ENCODE measurements around the gene FBN2.

Gene FBN2

GRCh38 chr5:128538000-128538249 lies at the start of gene FBN2:
TSS of gene FBN2 (minus strand) at chr5:128538245. CDS start at chr5:128537603, 642 bp downstream.
- no peak for DNase-seq

DNA sequence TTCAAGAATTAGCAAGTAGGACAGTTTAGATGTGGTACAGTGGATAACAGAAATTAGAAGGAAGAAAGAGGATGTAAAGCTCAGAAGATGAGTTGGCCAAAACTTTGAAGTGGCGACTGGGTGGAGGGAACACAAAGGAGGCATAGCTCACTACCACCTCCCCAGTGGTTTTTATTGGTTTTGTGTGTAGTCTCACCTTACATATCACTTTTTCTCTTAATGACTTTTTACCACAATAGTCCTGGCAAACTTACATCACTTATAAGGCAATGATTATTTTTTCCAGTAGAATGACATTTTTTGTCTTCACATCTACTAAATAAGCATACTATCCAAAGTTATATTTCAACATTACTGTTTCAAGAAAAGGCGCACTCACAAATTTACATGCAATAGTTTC lies 49.2 kb upstream of the FBN2 start:
- DNase-seq: no peak

DNA sequence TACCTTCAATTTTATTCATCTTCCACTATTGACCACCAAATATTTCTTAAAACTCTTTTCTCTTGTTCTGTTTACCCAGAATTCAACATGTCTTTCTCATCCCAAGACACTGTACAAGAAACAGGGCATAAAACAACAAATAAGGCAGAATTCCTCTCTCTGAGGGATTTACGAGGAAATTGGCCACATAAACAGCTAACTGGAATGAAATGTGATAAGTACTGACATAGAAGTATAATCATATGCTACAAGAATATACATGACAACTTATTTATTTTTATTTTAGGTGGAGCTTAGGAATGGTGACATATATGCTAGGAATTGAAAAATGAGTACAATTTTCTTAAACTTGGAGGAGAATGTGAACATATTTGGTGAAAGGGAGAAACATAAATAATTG lies 48.8 kb upstream of the FBN2 start:
- no peak for DNase-seq

- DNase-seq: no peak
Measured at GRCh38 chr5:128579639-128580038, 41.6 kb upstream of the FBN2 start.

GRCh38 chr5:128579093-128579492 lies 41.0 kb upstream of the FBN2 start:
- DNase-seq: no peak

DNA sequence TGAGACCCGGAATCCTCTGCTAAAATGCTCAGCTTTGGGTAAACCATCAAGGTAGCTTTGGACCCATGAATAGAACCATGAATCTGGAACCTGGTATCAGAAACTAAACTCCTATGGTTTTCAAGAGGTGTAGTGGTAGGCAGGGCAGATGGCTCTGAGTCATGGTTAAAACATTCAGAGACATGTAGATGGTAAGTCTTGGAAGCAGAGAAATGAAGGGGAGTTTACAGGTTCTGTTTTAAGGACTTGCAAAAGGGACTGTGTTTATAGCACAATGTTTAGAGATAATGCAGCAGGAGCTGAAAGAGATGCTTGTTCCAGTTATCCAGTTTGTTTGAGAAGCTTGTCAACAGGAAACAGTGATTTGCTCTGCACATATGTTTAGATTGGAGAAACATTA lies 36.0 kb upstream of the FBN2 start:
- DNase-seq: no peak

- DNase-seq: no peak
Measured at GRCh38 chr5:128572930-128573319, 34.9 kb upstream of the FBN2 start.

DNA sequence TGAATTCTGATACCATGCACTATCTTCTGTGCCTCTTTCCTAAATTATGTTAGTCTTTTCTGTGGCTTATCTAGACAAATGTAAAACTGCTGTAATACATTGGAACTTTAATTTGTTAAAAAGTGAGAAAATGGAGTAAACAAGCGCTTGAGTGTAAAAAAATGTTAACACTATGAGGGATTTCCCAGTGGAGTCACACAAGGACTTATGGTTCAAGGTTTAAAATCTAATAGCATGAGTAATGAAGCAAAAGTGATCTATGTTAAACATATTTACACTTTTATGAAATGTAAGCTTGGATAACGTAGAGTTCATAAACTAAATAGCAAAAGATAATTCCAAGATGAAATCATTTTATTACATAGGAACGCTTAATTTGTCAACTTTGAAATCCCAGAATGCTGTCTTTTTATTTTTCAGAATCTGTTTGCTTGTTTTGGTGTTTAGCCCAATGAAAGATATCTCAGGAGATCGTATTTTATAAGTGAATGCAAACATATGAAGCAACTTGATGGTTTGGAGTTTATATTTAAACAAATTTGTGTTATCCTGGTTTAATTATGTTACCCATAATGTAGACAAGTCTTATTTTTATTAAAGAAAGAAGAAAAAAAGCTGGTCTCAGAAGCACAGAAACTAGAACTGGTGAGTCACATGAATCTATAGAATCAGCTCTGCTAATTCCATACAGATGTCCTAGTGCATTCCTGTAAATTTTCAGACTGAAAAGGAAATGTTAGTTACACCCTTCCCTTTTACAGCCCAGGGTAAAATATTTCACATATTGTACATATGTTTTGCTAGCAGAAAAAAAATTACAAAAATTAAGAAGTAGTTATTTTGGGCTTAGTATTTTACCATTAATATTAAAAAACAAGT lies 34.2 kb upstream of the FBN2 start:
- no peak for DNase-seq

DNA sequence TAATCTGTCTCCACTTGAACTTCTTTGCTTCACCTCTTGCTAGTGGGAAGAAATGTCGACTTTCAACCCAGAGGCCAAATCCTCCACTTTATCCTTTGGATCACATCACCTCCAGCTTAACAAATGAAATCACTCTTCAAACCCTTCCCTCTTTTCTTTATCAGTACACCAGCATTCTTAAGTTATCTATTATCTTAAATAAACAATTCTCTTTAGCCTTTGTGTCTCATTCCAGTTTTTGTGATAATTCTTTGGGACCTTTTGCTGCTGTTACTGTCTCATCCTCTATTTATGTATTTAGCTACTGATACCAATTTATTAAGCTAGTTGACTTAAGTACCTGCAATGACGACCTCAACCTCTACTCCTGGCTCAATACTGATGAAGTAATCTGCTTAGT lies 28.1 kb upstream of the FBN2 start:
- no peak for DNase-seq

DNA sequence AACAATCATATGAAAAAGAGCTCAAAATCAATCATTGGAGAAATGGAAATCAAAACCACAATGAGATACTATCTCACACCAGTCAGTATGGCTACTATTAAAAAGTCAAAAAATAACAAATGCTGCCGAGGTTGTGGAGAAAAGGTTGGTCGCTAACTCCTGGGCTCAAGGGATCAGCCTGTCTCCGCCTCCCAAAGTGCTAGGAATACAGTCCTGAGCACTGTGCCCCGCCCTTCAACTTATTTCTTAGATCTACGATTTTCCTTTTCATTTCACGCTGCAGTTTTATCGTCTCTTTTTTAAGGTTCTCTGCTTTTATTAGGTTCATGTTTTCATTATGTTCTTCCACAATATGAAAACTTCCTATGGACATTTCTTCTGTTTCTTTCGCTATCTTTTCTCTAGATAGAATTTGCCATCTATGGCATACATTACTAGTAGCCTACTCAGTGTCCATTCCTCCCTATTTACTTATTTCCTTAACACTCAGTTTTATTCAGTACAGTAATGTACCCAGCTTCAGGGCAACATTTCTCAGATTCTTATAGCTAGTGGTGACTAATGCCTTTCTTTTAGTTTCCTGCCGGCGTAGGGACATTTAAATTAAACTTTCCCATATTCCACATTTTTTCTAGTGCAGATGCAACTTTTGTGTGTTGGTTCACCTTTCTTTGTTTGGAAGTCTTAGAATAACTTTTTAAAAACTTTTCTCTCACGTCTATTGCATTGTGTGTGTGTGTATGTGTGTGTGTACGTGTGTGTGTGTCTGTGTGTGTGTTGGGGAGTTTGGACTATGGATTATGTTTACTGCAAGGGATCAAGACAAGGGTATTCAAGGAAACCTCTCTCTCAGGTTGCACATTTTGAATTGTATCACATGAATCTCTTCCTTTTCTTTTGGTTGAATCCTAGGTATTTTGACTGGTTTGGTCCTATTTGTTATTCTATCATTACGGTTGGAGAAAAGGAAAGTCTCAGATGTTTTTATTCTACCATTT lies 21.6 kb upstream of the FBN2 start:
- DNase-seq: no peak

GRCh38 chr5:128553747-128554146 lies 15.7 kb upstream of the FBN2 start:
- DNase-seq: no peak

GRCh38 chr5:128551476-128551875 lies 13.4 kb upstream of the FBN2 start:
- DNase-seq: no peak

GRCh38 chr5:128549496-128549895 lies 11.5 kb upstream of the FBN2 start:
- no peak for DNase-seq

DNA sequence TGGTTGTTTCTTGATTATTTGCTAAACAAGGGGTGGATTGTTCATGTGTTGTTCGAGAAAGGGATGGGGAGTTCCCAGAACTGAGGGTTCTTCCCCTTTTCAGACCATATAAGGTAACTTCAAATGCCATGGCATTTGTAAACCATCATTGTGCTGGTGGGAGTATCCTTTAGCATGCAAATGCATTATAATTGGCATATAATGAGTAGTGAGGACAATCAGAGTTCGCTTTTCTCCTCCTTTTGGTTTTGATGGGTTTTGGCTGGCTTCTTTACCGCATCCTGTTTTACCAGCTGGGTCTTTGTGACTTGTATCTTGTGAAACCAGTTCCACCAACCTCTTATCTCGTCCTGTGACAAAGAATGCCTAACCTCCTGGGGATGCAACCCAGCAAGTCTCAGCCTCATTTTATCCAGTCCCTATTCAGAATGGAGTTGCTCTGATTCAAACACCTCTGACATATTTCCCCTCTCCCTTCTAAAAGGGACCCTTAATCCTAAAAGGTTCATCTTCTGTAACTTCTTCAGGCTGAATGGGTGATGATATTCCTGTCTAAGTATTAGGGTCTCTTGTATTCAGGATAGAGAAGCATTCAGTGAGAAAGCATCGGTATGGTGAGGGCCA lies 8.7 kb upstream of the FBN2 start:
- no peak for DNase-seq

DNA sequence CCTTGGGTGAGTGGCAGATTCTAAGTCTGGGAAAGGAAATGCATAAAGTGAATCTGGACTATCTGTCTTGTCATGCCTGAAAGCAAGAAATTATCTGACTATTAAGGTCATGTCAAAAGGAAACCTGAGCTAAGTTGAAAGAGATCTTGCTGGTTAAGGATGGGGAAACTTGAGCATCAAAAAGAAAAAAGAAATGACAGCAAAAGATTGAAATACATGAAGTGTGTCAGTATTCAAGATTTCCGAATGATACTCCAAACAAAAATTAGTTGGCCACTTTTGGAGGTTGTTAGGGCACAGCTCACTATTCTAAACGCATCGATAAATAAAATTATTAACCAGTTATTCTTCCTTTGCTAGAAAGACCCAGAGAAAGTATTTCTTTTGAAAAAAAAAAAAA lies 3.3 kb upstream of the FBN2 start:
- no peak for DNase-seq

DNA sequence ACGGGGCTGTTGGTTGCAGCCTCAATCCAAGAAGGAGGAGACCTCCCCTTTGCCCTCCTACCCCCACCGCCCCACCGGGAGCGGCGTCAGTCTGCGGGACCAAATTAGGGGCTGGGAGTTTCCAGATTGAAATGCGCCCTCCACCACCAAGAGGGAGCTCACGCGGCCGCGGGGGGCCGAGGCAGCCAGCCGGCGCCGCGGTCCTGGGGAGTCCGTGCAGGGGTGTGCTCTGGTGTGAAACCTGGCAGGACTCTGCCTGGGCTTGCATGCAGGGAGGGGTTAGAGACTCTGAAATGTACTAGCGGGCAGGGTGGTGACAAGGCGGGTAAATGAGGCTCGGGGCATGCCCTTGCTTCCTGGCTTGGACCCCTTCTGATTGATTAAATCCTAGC lies 989 bp upstream of the FBN2 start:
- DNase-seq: no peak

GRCh38 chr5:128538250-128539037 lies 399 bp upstream of the FBN2 start:
- DNase-seq: no peak

GRCh38 chr5:128537221-128537999 lies 635 bp downstream of the FBN2 start:
- DNase-seq: no peak

DNA sequence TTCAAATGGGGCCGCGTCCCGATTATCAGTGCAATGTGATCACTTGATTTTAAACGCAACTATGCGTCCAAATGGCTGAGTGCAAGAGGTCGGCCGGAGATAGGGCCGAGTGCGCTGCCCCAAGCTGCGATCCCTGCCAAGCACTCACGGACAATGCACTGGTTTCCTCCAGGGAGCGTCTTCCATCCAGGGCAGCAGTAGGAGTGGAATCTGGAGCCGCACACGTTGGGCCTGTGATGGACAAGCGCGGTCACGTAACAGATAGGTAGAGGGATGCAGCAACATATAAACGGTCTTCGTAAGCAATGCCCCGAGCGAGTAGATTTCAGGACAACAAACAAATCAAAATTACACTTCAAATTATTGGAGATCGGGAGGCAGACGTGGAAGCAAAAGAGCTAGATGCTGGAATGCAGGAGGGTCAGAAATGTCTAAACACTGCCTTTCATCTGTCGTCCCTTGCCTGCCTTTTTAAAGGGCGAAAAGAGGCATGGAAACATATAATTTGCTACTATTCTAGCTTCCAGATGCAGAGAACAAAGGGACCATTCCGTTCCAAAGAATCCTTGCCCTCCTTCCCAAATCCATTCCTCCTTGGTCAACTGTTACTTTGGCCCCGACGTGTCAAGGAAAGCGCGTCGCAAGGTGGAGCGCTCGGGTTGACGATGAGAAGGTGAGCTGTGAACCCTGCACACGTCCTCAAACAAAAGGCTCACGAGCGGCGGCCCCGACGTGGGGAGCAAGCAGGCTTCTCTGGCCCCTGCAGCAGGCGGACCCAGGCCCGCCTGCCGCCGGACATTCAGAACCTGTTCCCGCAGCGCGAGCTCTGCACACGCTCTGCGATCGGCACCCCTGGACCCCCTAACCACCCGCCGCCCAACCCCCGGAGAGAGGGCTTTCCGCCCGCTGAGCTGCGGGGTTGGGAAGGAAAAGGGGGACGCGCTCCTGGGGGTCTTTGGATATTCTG lies 1.5 kb downstream of the FBN2 start:
- DNase-seq: no peak

GRCh38 chr5:128535251-128535650 lies 2.8 kb downstream of the FBN2 start:
- DNase-seq: no peak

DNA sequence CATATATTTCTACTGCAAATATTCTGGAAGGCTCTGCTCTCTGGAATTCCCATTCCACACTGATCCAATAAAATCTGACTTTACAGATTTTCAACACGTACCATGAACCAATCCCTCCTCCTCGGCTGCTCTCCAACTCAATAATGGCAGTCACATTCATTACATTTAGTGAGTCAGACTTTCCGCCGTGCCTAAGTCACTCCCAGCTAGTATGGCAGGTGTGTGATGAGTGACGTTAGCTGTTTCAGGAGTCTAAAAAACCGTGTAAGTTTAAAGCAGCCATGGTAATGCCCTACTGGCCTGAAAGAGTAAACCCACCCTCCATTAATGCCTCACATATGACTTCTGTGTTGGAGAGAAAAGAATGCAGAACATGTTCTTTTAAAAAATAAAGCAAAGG lies 3.3 kb downstream of the FBN2 start:
- DNase-seq: no peak

Measured in NCI-H2107 (cell line).